HG02798 (cell line): ENCODE measurements around the gene CBLB.
A peak's percentile ranks its signal among the peaks of the same experiment; 100 is the strongest.
"Not testable (repeated sequence)": the region's sequence is repeated elsewhere in the genome, so short reads cannot be mapped to it uniquely, and the experiment has no call there.

Source experiments
- ATAC-seq: cut with Tn5 transposase; IDR thresholded peaks from one replicate; pipeline ENCODE4 v1.9.1; 2021; ENCODE audit warnings: mild to moderate bottlenecking; ENCODE audit not compliant: unreplicated experiment, poor library complexity

The CBLB gene

DNA sequence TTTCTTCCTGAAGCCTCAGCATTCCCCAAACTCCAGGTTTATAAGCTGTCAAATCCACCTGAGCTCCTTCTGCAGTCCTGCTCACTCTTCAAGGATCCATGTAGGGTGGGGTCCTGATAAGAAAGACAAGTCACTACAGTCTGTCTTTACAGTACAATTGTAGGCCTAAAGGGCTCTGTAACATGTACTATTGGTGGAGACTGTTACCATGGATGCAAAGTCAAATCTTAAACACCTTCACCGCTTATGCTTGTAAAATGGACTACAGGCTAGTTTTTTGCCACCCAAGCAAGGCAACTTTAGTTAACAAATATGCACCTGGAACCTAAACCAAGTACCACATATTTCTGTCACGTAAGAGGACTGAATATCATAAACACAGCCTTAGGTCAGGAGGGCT lies 44.7 kb downstream of the CBLB start:
- ATAC-seq, result no peak

DNA sequence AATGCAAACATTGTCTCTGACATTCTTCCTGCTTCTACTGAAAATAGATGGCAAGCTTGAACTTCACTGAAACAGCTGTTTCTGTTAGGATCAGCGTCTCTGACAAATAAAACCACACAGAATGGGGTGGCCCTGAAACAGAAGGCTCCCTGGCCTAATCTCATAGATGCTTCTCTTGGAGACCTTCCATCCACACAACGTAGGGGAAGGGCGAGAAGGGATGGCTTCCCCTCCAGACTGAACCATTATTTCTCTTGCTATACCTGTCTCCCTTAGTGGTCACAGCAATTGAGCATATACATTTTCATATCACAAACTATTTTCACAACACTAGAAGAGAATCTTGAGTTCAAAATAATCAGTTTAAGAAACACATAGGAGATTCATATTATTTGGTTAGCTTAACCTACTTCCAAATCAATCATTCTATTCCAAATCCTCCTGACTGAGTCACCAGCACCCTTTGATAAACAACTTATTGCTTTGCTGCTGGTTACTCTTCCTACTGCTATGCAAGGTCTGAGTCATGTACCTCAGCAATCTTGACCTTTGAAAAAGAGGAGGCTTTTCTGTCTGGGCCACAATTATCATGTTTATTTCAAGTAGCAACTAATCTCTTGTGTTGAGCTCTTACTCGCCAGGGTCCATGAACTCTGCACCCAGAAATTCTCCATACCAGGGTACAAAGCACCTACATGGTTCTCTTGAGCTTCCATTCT lies 45.5 kb downstream of the CBLB start:
- ATAC-seq, result no peak

DNA sequence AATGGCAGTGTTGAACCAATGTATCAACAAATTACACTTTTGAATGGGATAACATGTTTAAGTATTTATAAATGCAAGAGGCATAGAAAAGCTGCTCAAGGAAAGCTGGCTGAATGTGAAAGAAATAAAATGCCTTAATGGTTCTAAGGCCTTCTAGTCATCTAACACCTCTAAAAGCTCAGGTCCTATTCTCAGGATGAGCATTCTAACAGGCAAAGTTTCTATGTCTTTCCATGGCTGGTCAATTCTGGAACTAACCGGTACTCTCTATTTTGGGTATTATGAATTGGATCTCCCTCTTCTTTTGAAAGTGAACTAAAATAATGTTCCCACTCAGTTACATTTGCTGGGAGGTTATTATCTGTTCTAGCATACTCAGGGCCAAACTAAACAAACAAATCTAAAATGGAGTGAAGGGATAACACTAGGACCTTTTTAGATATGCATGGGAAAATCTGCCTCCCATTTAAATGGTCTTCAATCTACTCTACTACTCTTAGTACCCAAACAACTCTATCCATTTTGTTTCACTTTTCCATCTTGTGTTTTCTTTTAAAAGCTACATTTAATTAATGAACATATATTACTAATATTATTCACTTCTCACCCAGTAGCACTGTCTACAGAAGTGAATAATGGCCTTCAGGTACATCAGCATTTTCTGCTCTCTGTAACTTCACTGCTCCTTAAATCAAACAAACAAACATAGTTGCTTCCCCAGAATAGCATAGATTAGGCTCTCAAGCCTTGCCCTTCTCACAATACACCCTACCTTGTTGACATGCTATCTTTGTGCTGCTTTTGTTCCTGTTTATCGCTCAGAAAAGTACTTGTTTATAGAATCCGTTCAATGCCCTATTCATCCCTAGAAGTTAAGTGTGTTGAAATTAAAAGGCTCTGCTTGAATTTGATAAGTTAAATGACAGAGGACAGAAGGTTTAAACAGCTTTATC lies 46.4 kb downstream of the CBLB start:
- no peak for ATAC-seq

DNA sequence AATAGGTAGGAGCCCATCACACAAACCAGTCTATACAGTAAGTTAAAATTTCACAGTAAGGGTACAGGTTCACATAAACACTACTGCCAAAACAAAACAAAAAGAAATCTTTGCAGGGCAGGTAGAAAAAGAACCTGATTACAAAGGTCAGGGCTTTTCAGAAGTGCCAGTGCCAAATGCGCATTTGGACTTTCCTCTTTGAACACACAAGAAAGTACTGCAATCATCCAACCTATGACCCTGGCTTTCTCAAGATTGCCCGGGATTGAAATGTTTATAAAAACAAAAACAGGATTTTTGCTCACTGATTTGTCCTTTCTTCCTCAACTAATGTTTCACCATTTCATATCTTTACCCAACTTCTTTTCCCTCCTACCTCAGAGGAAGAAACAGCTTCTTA lies 47.4 kb downstream of the CBLB start:
- ATAC-seq, result no peak

DNA sequence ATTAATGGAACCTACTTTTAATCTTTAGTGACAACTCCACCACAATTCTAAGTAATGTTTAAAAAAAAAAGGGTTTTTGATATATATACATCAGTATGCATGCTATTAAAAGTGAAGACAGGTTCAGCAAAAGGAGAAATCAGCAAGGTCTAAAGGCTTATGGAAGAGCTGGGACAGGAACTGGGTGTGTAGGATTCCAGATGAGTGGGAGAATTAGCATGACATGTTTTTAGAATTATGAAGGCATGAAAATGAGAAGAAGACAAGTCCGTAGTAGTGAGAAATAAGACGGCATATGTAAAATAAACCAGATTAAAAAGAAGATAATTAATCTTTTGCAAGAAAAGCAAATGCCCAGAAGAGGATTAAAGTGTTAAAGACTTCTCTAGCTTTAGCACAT lies 52.0 kb downstream of the CBLB start:
- no peak for ATAC-seq

DNA sequence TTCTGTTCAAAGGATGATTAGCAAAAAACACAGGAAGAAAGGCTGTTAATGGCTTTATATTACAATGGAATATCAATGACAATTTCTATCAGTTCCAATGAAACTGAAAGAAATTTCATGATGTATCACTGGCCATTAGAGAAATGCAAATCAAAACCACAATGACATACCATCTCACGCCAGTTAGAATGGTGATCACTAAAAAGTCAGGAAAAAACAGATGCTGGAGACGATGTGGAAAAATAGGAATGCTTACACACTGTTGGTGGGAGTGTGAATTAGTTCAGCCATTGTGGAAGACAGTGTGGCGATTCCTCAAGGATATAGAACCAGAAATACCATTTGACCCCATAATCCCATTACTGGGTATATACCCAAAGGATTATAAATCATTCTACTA lies 53.5 kb downstream of the CBLB start:
- ATAC-seq, result not testable (repeated sequence)

DNA sequence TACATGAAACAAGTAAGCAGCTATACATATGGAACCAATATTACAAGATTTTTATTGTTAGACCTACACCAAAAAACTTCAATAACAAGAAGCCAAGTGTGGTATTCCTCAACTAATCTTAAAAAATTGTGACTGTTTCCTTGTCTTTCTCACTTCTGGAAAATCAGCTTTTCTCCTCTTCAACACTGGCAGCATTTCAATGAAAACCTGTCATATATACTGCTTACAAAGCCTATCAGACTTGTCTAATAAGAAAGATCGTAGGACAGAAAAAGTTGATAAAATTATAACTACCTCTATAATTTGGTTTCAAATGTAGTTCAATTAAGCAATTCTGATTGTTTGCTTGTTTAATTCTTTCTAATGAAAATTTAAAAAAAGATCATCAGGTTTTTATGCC lies 55.1 kb downstream of the CBLB start:
- ATAC-seq, result no peak

DNA sequence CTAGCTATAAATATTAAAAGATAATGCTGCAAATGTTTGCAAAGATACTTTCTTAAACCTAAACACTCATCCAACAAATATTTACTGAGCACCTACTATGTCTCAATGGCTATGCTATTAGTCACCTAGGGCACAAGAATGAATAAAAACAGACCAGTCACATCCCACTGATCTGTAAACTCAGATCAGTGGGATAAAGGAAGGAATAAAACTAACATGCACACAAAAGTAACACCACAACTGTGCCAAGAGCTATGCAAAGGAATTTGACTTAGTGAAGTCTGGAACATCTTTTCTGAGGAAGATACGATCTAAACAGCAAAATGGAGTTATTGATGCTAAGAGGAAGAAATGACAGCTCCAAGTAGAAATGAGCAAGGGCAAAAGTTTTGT lies 56.6 kb downstream of the CBLB start:
- no peak for ATAC-seq

DNA sequence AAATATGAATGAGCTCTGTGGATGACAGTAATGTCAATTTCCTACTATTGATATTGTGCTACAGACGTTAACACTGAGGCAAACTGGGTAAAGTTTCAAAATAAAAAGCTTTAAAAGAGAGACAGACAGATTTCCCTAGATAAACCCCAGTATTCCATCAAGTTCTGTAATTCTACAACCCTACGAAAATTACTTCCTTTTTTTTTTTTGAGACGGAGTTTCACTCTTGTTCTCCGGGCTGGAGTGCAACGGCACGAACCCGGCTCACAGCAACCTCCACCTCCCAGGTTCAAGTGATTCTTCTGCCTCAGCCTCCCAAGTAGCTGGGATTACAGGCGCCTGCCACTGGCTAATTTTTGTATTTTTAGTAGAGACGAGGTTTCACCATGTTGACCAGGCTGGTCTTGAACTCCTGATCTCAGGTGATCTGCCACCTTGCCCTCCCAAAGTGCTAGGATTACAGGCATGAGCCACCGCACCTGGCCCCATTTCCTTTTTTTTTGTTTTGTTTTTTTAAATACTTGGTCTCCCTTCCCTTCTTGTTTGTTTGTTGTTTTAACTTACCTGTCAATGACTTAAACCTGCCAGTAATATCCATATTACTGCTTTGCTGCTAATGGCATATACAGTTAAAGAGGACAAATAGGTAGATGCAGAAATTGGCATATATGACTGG lies 57.2 kb downstream of the CBLB start:
- no peak for ATAC-seq

DNA sequence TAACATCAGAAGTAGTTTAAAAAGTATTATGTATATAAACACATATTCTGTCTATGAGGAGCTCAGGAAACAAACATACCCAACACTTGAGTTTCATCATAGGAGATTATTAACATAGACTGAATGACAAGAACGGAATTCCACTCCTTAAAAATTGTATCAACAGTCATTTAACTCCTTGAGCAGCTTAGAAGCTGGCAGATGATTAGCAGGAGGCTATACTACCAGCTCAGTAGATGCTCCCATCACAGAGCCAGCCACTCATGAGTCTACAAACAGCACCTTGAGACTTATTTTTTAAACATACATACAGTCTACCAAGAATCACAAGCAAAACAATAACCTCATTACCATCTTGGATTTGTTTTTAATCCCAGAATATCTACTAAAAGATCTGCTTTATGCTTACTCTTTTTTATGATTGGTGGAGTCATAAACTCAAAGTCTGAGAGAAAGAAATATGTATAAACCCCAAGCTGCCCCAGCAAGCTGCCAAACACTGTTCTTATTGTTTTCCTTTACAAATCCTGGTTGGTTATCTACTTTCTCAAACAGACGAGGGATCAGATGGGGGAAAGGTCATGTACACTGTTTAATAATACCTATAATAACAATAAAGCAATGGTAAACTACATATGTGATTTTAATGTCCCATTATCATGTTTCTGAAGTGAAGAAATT lies 59.5 kb downstream of the CBLB start:
- no peak for ATAC-seq

DNA sequence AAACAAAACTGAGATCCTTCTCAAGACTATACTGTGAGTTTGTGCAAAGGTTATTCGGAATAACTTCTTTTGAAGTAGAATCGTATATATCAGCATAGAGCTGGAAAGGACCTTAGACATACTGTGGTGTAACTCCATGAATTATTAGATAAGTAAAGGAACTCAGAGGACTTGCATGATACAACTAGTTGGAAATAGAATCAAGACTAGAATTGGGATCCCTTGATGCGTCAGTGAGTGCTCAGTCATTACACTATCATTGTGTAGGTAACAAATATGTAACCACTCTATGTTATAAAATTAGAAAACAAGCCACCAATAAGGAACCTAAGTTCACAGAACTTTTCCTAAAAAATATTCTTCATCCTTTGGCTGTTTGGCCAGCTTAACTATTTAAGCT lies 61.1 kb downstream of the CBLB start:
- no peak for ATAC-seq

DNA sequence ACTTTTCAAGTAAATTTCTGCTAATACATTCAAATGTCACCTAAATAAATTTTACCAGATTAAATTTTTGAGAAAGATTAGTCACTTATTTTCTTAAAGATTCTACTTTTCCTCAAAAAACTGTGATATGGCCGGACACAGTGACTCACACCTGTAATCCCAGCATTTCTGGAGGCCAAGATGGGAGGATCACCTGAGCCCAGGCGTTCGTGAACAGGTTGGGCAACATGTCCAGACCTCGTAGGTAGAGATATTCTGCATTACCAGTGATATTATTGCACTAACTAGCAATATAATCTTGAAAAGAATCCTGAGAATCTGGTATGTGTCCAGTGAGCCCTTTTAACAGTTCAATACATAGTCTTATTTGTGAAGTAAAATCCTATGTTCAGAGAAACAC lies 61.7 kb downstream of the CBLB start:
- no peak for ATAC-seq

DNA sequence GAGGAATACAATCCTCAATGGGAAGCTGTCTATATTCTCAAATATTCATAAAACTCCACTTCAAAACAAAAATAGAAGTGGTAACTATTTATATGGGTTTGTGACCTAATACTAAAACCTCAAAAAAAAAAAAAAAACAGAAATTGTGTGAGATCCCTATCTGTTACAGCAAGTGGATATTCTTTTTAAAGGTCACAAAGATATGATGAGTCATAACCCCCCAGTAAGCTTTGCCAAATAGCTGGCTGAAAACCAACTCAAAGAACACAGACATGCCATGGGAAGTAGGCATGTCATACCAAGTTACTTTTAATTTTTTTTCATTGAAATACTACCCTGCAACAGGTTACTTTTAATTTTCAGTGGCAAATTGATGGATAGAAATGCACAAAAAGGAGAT lies 62.5 kb downstream of the CBLB start:
- peak; percentile 44 for ATAC-seq

DNA sequence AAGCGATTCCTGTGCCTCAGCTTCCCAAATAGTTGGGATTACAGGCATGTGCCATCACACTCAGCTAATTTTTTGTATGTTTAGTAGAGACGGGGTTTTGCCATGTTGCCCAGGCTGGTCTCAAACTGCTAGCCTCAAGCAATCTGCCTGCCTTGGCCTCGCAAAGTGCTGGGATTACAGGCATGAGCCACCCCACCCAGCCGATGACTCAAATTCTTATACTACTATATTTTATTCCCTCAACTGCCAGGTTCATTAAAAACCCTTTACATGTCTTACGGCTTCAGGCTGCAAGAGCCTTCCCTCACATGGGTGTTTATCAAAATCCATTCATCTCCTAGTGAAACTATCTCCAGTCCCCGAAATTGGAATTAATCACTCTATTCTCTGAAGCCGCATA lies 63.4 kb downstream of the CBLB start:
- no peak for ATAC-seq

DNA sequence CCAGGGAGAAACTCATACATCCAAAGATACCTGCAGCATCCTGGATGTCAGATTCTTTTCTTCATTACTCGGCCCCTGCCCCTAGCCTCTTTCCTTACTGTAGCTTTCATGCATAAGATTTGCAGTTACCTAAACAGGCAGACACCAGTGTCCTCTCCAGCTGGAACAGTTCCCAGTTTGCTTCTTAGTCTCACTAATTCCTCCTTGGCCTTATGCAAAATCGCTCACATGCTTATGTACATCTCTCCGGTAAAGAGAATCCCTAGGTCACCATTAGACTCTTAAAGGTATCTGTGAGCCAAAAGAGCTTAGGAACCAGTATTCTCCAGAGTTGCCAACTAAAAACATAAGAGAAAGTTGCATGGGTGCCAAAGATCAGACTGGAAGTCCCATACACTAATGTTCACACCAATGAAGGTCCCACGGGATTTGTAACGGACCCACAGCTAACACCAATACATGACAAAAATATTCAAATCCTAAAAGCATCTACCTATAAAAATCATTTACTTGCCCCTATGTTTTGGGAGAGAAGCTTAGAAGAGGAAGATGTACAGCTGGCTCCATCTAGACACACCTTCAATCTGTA lies 66.6 kb downstream of the CBLB start:
- ATAC-seq, result peak; percentile 19

DNA sequence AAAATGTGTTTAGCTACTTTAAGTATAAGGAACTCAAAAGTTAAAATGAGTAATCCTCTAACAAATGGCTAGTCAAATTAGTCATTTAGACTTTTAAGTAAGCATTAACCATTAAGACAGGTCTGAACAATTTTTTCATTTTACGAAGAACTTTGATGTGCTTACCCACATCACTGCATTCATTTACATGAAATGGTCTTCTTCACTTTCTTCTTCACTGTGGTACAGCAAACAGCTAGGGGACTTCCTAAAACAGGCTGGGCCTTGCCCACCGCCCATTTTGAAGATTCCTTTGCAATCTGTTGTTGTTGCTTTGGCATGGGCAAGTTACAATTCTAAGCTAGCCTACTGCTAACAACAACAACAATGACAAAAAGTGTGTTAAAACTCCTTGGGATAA lies 67.4 kb downstream of the CBLB start:
- ATAC-seq, result peak; percentile 46

DNA sequence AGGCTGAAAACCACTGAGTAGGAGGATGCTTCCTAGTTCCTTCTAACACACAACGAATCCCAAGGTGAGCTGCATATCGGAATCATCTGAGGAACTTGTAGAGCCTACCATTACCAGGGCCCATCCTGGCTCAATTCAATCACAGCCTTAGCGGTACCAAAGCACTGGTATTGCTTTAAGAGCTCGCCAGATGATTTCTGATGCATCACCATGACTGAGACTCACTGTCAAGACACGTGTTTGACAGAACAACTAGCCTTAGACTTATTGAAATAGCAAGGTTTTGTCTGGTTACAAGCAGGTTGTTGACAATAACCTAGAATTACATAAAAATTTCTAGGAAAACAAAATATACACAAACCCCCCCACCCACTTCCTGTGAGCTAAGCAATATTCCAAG lies 68.5 kb downstream of the CBLB start:
- ATAC-seq, result no peak

DNA sequence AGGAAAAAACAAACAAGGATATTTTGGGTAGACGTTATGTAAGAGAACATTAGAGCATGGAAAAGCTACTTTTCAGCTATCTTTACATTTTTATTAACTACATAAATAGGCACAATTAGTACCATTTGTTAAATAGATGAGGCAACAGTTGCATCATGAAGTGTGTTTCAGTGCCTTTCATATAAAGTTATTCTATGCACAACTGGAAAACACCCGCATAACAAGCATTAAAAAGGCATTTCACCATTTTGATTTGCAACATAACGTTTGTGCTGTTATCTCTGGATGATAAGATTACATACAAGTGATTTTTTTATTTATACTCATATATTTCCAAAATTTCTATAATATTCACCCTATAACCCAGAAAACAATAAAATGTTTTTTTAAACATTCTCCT lies 69.5 kb downstream of the CBLB start:
- ATAC-seq, result no peak

DNA sequence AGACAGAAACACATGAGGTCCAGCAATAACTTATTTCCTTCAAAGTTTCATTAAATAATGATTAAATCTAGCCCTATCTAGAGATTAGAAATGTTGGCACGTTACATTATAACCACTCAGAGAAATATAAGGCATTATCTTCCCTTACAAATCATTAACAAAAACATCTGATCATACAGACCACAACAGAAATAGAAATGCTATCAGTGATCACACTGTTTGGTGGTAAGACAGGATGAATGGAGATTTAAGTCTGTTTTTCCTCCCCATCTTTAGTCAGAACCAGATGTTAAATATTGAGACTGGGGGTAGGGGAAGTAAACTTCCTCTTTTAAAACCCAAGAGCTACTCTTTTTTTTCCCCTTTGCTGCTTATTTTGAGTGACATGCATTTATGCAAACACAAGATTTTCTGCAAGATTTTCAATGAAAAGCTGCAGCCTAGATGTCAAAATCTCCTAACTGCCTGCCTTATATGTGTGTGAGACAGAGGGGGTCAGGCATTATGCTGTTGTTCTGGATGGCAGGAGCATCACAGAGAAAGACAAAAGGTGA lies 70.4 kb downstream of the CBLB start:
- ATAC-seq, result peak; percentile 77

DNA sequence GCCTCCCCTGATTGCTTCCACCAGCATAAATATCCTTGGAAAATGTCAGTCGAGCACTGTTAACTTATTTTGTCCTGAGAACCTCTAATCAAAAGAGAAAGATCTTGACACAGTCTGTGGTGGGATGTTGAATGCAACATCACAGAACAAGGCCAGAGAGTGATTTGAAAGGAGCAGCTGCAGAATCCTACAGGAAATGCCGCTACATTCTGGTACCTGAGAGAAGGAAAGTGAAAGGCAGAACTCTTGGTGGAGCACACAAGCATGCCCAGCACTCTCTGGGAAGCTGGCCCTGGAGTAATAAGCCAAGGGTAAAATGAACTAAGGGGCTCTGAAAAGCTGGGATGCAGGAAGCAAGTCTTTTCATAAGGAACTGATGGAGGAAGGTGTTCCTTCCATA lies 75.8 kb downstream of the CBLB start:
- no peak for ATAC-seq
